Liver (tissue), 9 donors: Measurements from ENCODE around the gene NISCH. TPM values are rescaled to one million over a fixed set of nuclear protein-coding genes. Genes with fewer than 3 reads are reported as not detected.

Experiments used
- DNase-seq: peaks from one replicate; pipeline ENCODE4 v3.0.0-alpha.2; 2017; ENCODE audit warnings: low spot score
- H3K27ac ChIP-seq, 2 donors: one replicate each; pipeline ENCODE4 v1.7.0; 2013; ENCODE audit warnings: inconsistent platforms in 2 of 2, low read length in 2 of 2, control low read depth in 1 of 2, low read depth in 1 of 2, mild to moderate bottlenecking in 1 of 2
- H3K27me3 ChIP-seq, 4 donors: one replicate each; pipeline versions ENCODE4 v1.6.1 to v1.7.0; 2013; ENCODE audit warnings: low read length in 3 of 4, inconsistent platforms in 1 of 4, mild to moderate bottlenecking in 1 of 4, moderate library complexity in 1 of 4; ENCODE audit not compliant: control insufficient read depth in 4 of 4, insufficient read depth in 4 of 4
- H3K36me3 ChIP-seq, 4 donors: one replicate each; pipeline versions ENCODE4 v1.6.1 to v1.7.0; 2013; ENCODE audit warnings: low read length in 3 of 4, mild to moderate bottlenecking in 3 of 4, low read depth in 1 of 4, moderate library complexity in 1 of 4; ENCODE audit not compliant: control insufficient read depth in 4 of 4, insufficient read depth in 3 of 4
- H3K4me1 ChIP-seq, 4 donors: one replicate each; pipeline versions ENCODE4 v1.6.1 to v1.7.0; 2013; ENCODE audit warnings: low read length in 3 of 4, mild to moderate bottlenecking in 3 of 4, moderate library complexity in 1 of 4; ENCODE audit not compliant: control insufficient read depth in 4 of 4, insufficient read depth in 4 of 4
- H3K4me3 ChIP-seq, 3 donors: one replicate each; pipeline versions ENCODE4 v1.6.1 to v1.7.0; 2013; ENCODE audit warnings: low read length in 3 of 3, control low read depth in 1 of 3, low read depth in 1 of 3, mild to moderate bottlenecking in 1 of 3
- H3K9ac ChIP-seq, 2 donors: one replicate each; pipeline ENCODE4 v1.7.0; 2013; ENCODE audit warnings: low read length in 2 of 2, mild to moderate bottlenecking in 2 of 2, moderate library complexity in 2 of 2, control low read depth in 1 of 2, low read depth in 1 of 2
- H3K9me3 ChIP-seq, 4 donors: one replicate each; pipeline versions ENCODE4 v1.6.1 to v1.7.0; 2013; ENCODE audit warnings: low read length in 3 of 4; ENCODE audit not compliant: control insufficient read depth in 4 of 4
- ATF3 ChIP-seq: IDR thresholded peaks from 2 replicates; pipeline ENCODE4 v1.6.1; 2016; ENCODE audit warnings: antibody characterized with exemption
- FOXA2 ChIP-seq: IDR thresholded peaks from 2 replicates; pipeline ENCODE4 v1.6.1; 2016; ENCODE audit warnings: antibody characterized with exemption
- GABPA ChIP-seq, 2 donors: IDR thresholded peaks in 1 of 2; conservative IDR thresholded peaks in 1 of 2; 2 replicates each; pipeline ENCODE4 v1.6.1; 2016; ENCODE audit warnings: antibody characterized with exemption in 2 of 2, mild to moderate bottlenecking in 1 of 2, moderate library complexity in 1 of 2
- HNF4A ChIP-seq, 2 donors: conservative IDR thresholded peaks; 2 replicates each; pipeline ENCODE4 v1.6.1; 2016; ENCODE audit warnings: antibody characterized with exemption in 2 of 2, mild to moderate bottlenecking in 2 of 2
- JUND ChIP-seq, 2 donors: IDR thresholded peaks; 2 replicates each; pipeline ENCODE4 v1.6.1; 2016; ENCODE audit warnings: antibody characterized with exemption in 2 of 2
- MAX ChIP-seq: IDR thresholded peaks from 2 replicates; pipeline ENCODE4 v1.6.1; 2016; ENCODE audit warnings: antibody characterized with exemption
- NR2F2 ChIP-seq: IDR thresholded peaks from 2 replicates; pipeline ENCODE4 v1.6.1; 2016; ENCODE audit warnings: antibody characterized with exemption
- RAD21 ChIP-seq, 2 donors: IDR thresholded peaks; 2 replicates each; pipeline ENCODE4 v1.6.1; 2016; ENCODE audit warnings: antibody characterized with exemption in 2 of 2, mild to moderate bottlenecking in 2 of 2
- REST ChIP-seq: IDR thresholded peaks from 2 replicates; pipeline ENCODE4 v1.6.1; 2016; ENCODE audit warnings: antibody characterized with exemption, mild to moderate bottlenecking
- RXRA ChIP-seq, 2 donors: IDR thresholded peaks; 2 replicates each; pipeline ENCODE4 v1.6.1; 2017 to 2018; ENCODE audit warnings: antibody characterized with exemption in 2 of 2, mild to moderate bottlenecking in 1 of 2
- SP1 ChIP-seq: IDR thresholded peaks from 2 replicates; pipeline ENCODE4 v1.6.1; 2018; ENCODE audit warnings: antibody characterized with exemption, mild to moderate bottlenecking
- YY1 ChIP-seq: IDR thresholded peaks from 2 replicates; pipeline ENCODE4 v1.6.1; 2016; ENCODE audit warnings: antibody characterized with exemption, mild to moderate bottlenecking
- ZBTB33 ChIP-seq: IDR thresholded peaks from 2 replicates; pipeline ENCODE4 v1.6.1; 2016; ENCODE audit warnings: antibody characterized with exemption
- WGBS: extraction: QIAGEN DNeasy Blood & Tissue Kit; methylation state at CpG from one replicate; pipeline ENCODE4 v1.1.7; 2013; 5-methylcytosine and 5-hydroxymethylcytosine counted together
- polyA plus RNA-seq, 2 donors: library from polyadenylated mRNA; stranded (reverse) in 1 of 2; unstranded in 1 of 2; fragments of 200-250 nt in 1 of 2; fragments of >200 nt in 1 of 2; fragmentation: Nextera tagmentation in 1 of 2; extraction: Ambion mirVana in 1 of 2; gene quantifications; one replicate each; pipeline versions ENCODE4 v1.2.1 to v1.2.3, GENCODE V29; 2013 to 2015
- total RNA-seq, 2 donors: library from RNA; depleted of rRNA; stranded (reverse); fragments of >200 nt; gene quantifications; one replicate each; pipeline ENCODE4 v1.2.3, GENCODE V29; 2014
- donor health status: healthy.
- donor health status: healthy.
- donor health status: healthy.
- donor health status: healthy.
- donor health status: healthy.

The NISCH gene
- total and polyA plus RNA-seq, 4 donors: 10.8 to 39.8 (median 17.6) TPM

- Histone ChIP-seq H3K9me3 (no peaks in the 10 kb centered on the region), H3K4me3 (no peak overlapping the region), H3K9ac (no peak overlapping the region), H3K27me3 (no peaks in the 10 kb centered on the region), H3K4me1 (no peaks in the 10 kb centered on the region), H3K27ac (no peak overlapping the region), H3K36me3 (no peaks in the 10 kb centered on the region)
- TF ChIP-seq ATF3: no peak
- TF ChIP-seq ZBTB33: no peak
- no peak for TF ChIP-seq YY1
- no peak for TF ChIP-seq MAX
- TF ChIP-seq JUND (IDR thresholded peaks at IDR 0.05): no peak
- TF ChIP-seq REST: no peak
- no peak for DNase-seq
- 95% methylated on average over 7 of the region's 7 CpGs for WGBS
Observed at GRCh38 chr3:52513281-52513680, 57.9 kb downstream of the NISCH start.

GRCh38 chr3:52514576-52514975 is 59.2 kb downstream of the NISCH start:
- 92% methylated on average over 11 of the region's 11 CpGs for WGBS
- no peaks in the 10 kb centered on the region for H3K36me3 ChIP-seq
- no peak for DNase-seq

GRCh38 chr3:52515192-52515591 is 59.8 kb downstream of the NISCH start:
- H3K4me1 ChIP-seq: no peaks in the 10 kb centered on the region
- no peak overlapping the region for H3K4me3 ChIP-seq
- DNase-seq: no peak
- H3K9me3 ChIP-seq: no peaks in the 10 kb centered on the region
- WGBS: 77% methylated on average over 6 of the region's 6 CpGs
- no peaks in the 10 kb centered on the region for H3K36me3 ChIP-seq
- H3K9ac ChIP-seq: no peak overlapping the region
- no peaks in the 10 kb centered on the region for H3K27me3 ChIP-seq
- no peak overlapping the region for H3K27ac ChIP-seq
- TF ChIP-seq REST (no peak), ATF3 (no peak), RAD21 (IDR thresholded peaks at IDR 0.05) (no peak), GABPA (IDR thresholded peaks at IDR 0.05 in 1 of 2, conservative IDR thresholded peaks at IDR 0.05 in 1 of 2) (no peak), SP1 (no peak), ZBTB33 (no peak), HNF4A (conservative IDR thresholded peaks at IDR 0.05) (no peak), FOXA2 (no peak), JUND (IDR thresholded peaks at IDR 0.05) (no peak), NR2F2 (no peak), RXRA (IDR thresholded peaks at IDR 0.05) (no peak)

More at GRCh38 chr3:52514576-52514975, 59.2 kb downstream of the NISCH start:
- H3K4me1 ChIP-seq: no peaks in the 10 kb centered on the region
- H3K27ac ChIP-seq: no peak overlapping the region
- no peak overlapping the region for H3K4me3 ChIP-seq
- no peak overlapping the region for H3K9ac ChIP-seq
- TF ChIP-seq NR2F2 (no peak), FOXA2 (no peak), RXRA (IDR thresholded peaks at IDR 0.05) (no peak)
- H3K27me3 ChIP-seq: no peaks in the 10 kb centered on the region
- H3K9me3 ChIP-seq: no peaks in the 10 kb centered on the region
